DND-41 (cell line): ENCODE measurements around the gene ZNF557.
"Not testable (repeated sequence)": the region's sequence is repeated elsewhere in the genome, so short reads cannot be mapped to it uniquely, and the experiment has no call there.

ENCODE experiments used
- ATAC-seq: fragments of 200-7000 bp; cut with Tn5 transposase; 3 replicates; pipeline ENCODE4 v1.9.1; 2021; ENCODE audit warnings: low read depth; ENCODE audit not compliant: insufficient read depth
- DNase-seq: peaks from one replicate; pipeline ENCODE4 v3.0.0-alpha.2; 2020
- H2AFZ ChIP-seq: 2 replicates; pipeline ENCODE4 v1.6.0; 2012; ENCODE audit warnings: low read depth, low read length
- H3K27ac ChIP-seq: 2 replicates; pipeline ENCODE4 v1.5.1; 2012; ENCODE audit warnings: low read length, inconsistent platforms
- H3K27me3 ChIP-seq: fragments of 200-600 bp; sonication (generic); 2 replicates; pipeline ENCODE4 v1.6.0; 2012; ENCODE audit warnings: low read length, mild to moderate bottlenecking, inconsistent platforms; ENCODE audit not compliant: insufficient read depth, poor library complexity
- H3K36me3 ChIP-seq: 2 replicates; pipeline ENCODE4 v1.5.1; 2012; ENCODE audit warnings: low read length, inconsistent platforms; ENCODE audit not compliant: insufficient read depth
- H3K4me1 ChIP-seq: 2 replicates; pipeline ENCODE4 v1.5.1; 2012; ENCODE audit warnings: mild to moderate bottlenecking, low read length; ENCODE audit not compliant: insufficient read depth
- H3K4me2 ChIP-seq: 2 replicates; pipeline ENCODE4 v1.6.0; 2012; ENCODE audit warnings: mild to moderate bottlenecking, moderate library complexity, low read length, inconsistent platforms; ENCODE audit not compliant: insufficient read depth
- H3K4me3 ChIP-seq, 2 experiments: fragments of 200-600 bp in 1 of 2; shearing (Covaris generic) in 1 of 2; 2 replicates each; pipeline ENCODE4 v1.5.1; 2012 to 2016; ENCODE audit warnings: inconsistent platforms in 2 of 2, low read length in 2 of 2, mild to moderate bottlenecking in 2 of 2, low read depth in 1 of 2, moderate library complexity in 1 of 2
- H3K79me2 ChIP-seq: 2 replicates; pipeline ENCODE4 v1.6.0; 2012; ENCODE audit warnings: low read length, inconsistent platforms; ENCODE audit not compliant: insufficient read depth
- H3K9ac ChIP-seq: 2 replicates; pipeline ENCODE4 v1.6.0; 2012; ENCODE audit warnings: low read depth, mild to moderate bottlenecking, inconsistent platforms, low read length, moderate library complexity
- H3K9me3 ChIP-seq: 2 replicates; pipeline ENCODE4 v1.5.1; 2012; ENCODE audit warnings: low read length, moderate library complexity, mild to moderate bottlenecking, inconsistent platforms; ENCODE audit not compliant: insufficient read depth, severe bottlenecking
- H4K20me1 ChIP-seq: 2 replicates; pipeline ENCODE4 v1.6.0; 2012; ENCODE audit warnings: low read length; ENCODE audit not compliant: insufficient read depth
- CTCF ChIP-seq: IDR thresholded peaks from 2 replicates; pipeline ENCODE4 v1.5.1; 2012; ENCODE audit warnings: borderline replicate concordance, low read length, moderate library complexity, mild to moderate bottlenecking; ENCODE audit not compliant: poor library complexity, severe bottlenecking; ENCODE audit errors: extremely low read depth
- EZH2 ChIP-seq: IDR thresholded peaks from 3 replicates; pipeline ENCODE4 v1.6.1; 2012; ENCODE audit warnings: borderline replicate concordance, low read depth, mild to moderate bottlenecking, moderate library complexity, low read length, inconsistent platforms; ENCODE audit not compliant: severe bottlenecking

ZNF557 gene

GRCh38 chr19:7063339-7063738 lies 6.2 kb upstream of the ZNF557 start:
- no peak overlapping the region for H3K4me2 ChIP-seq
- no peak overlapping the region for H3K27ac ChIP-seq
- H4K20me1 ChIP-seq, result no peaks in the 10 kb centered on the region
- peaks cover under 1% of the 10 kb centered on the region for H3K4me1 ChIP-seq
- no peaks in the 10 kb centered on the region for H3K9me3 ChIP-seq
- no peak for ATAC-seq
- H3K79me2 ChIP-seq, result no peaks in the 10 kb centered on the region
- no peak overlapping the region for H3K9ac ChIP-seq
- no peaks in the 10 kb centered on the region for H3K27me3 ChIP-seq
- H3K4me3 ChIP-seq, result no peak overlapping the region
- no peak for TF ChIP-seq EZH2
- no peak for TF ChIP-seq CTCF
- no peak overlapping the region for H2AFZ ChIP-seq
- DNase-seq, result no peak
- no peaks in the 10 kb centered on the region for H3K36me3 ChIP-seq

- Histone ChIP-seq H3K27me3 (no peaks in the 10 kb centered on the region), H4K20me1 (no peaks in the 10 kb centered on the region), H2AFZ (no peak overlapping the region), H3K9me3 (no peaks in the 10 kb centered on the region), H3K4me2 (no peak overlapping the region), H3K4me3 (no peak overlapping the region), H3K4me1 (peaks cover 6% of the 10 kb centered on the region), H3K27ac (no peak overlapping the region), H3K79me2 (no peaks in the 10 kb centered on the region), H3K9ac (no peak overlapping the region), H3K36me3 (no peaks in the 10 kb centered on the region)
- DNase-seq, result no peak
- no peak for ATAC-seq
- TF ChIP-seq CTCF (no peak), EZH2 (no peak)
Observed at GRCh38 chr19:7063764-7064418, 5.6 kb upstream of the ZNF557 start.

GRCh38 chr19:7067122-7067521 lies 2.4 kb upstream of the ZNF557 start:
- ATAC-seq, DNase-seq: not testable (repeated sequence)
- peak; percentile 22 for TF ChIP-seq CTCF

More at GRCh38 chr19:7067122-7067521, 2.4 kb upstream of the ZNF557 start:
- H3K4me3 ChIP-seq, H3K4me2 ChIP-seq, H3K27me3 ChIP-seq, H2AFZ ChIP-seq, H3K9me3 ChIP-seq, H3K27ac ChIP-seq, H4K20me1 ChIP-seq, H3K9ac ChIP-seq: not testable (repeated sequence)
- Histone ChIP-seq H3K4me1 (peaks cover 21% of the 10 kb centered on the region), H3K36me3 (peaks cover 12% of the 10 kb centered on the region), H3K79me2 (peaks cover 20% of the 10 kb centered on the region)
